Upper lobe of left lung (tissue), 6 donors: ENCODE results near the gene PNPLA8. TPM values are rescaled to one million over a fixed set of nuclear protein-coding genes. Genes with fewer than 3 reads are reported as not detected.

Experiments
- ATAC-seq, 2 donors: fragments of 200-7000 bp; cut with Tn5 transposase; one replicate each; pipeline ENCODE4 v1.9.1; 2022; ENCODE audit warnings: mild to moderate bottlenecking in 2 of 2, moderate library complexity in 2 of 2; ENCODE audit not compliant: low FRiP score in 2 of 2
- DNase-seq, 2 donors: peaks; one replicate each; pipeline ENCODE4 v3.0.0-alpha.2; 2019 to 2020
- H3K27ac ChIP-seq, 4 donors: fragments of 200-600 bp; sonication (generic); one replicate each; pipeline ENCODE4 v1.5.1; 2016 to 2019
- H3K27me3 ChIP-seq, 4 donors: fragments of 200-600 bp; sonication (generic); one replicate each; pipeline ENCODE4 v1.5.1; 2017 to 2019
- H3K36me3 ChIP-seq, 4 donors: fragments of 200-600 bp; sonication (generic); one replicate each; pipeline ENCODE4 v1.5.1; 2016 to 2019
- H3K4me1 ChIP-seq, 4 donors: fragments of 200-600 bp; sonication (generic); one replicate each; pipeline ENCODE4 v1.5.1; 2018 to 2019
- H3K4me3 ChIP-seq, 4 donors: fragments of 200-600 bp; sonication (generic); one replicate each; pipeline ENCODE4 v1.5.1; 2017 to 2019; ENCODE audit warnings: mild to moderate bottlenecking in 2 of 4, moderate library complexity in 1 of 4
- H3K9me3 ChIP-seq, 4 donors: fragments of 200-600 bp; sonication (generic); one replicate each; pipeline ENCODE4 v1.5.1; 2018 to 2019
- CTCF ChIP-seq, 6 experiments: fragments of 450-650 bp in 4 of 6; fragments of 200-600 bp in 2 of 6; sonication (generic) in 2 of 6; IDR thresholded peaks; one replicate each; pipeline ENCODE4 v1.5.1; 2016 to 2019; ENCODE audit warnings: antibody characterized with exemption in 6 of 6
- EP300 ChIP-seq, 4 donors: sonication (generic); formaldehyde crosslinking; IDR thresholded peaks; one replicate each; pipeline ENCODE4 v1.5.1; 2017; ENCODE audit warnings: antibody characterized with exemption in 4 of 4, control low read depth in 2 of 4
- POLR2A ChIP-seq, 4 donors: fragments of 450-650 bp; IDR thresholded peaks; one replicate each; pipeline ENCODE4 v1.5.1; 2016 to 2017; ENCODE audit warnings: antibody characterized with exemption in 4 of 4, mild to moderate bottlenecking in 2 of 4
- POLR2AphosphoS5 ChIP-seq, 2 donors: sonication (generic); formaldehyde crosslinking; IDR thresholded peaks; one replicate each; pipeline ENCODE4 v1.5.1; 2017; ENCODE audit warnings: antibody characterized with exemption in 2 of 2
- WGBS, 2 donors: methylation state at CpG; one replicate each; pipeline ENCODE4 v1.1.5; 2017 to 2018; 5-methylcytosine and 5-hydroxymethylcytosine counted together
- total RNA-seq, 6 donors: library from RNA; depleted of rRNA in 4 of 6; stranded (reverse); fragments of >200 nt in 4 of 6; gene quantifications; one replicate each; pipeline versions ENCODE4 v1.1.0 to v1.2.1, GENCODE V29; 2016 to 2021
- donor health status: DM: no; HTN: no; CAD: no; lungs with moderate emphysema.
- donor health status: DM: no; HTN: yes; CAD: no; lungs with severe emphysema.

Gene PNPLA8
- total RNA-seq, 6 donors from 2014 or later: 6.5 to 39.1 (median 23.9) TPM

- H3K27ac ChIP-seq: no peak overlapping the region
- WGBS, 2 donors: 78 to 93% methylated on average over 4 of the region's 4 CpGs
- H3K4me1 ChIP-seq: no peaks in the 10 kb centered on the region
- DNase-seq: no peak
- no peak for TF ChIP-seq POLR2A (IDR thresholded peaks at IDR 0.05)
- ATAC-seq: no peak
- no peaks in the 10 kb centered on the region for H3K27me3 ChIP-seq
- H3K4me3 ChIP-seq: no peak overlapping the region
- H3K9me3 ChIP-seq: no peaks in the 10 kb centered on the region
- no peaks in the 10 kb centered on the region for H3K36me3 ChIP-seq
Observed at GRCh38 chr7:108441392-108441955, 84.5 kb downstream of the PNPLA8 start.

- no peak for ATAC-seq
Observed at GRCh38 chr7:108440613-108441012, 85.3 kb downstream of the PNPLA8 start.

GRCh38 chr7:108436906-108437305, 89.0 kb downstream of the PNPLA8 start:
- Histone ChIP-seq H3K36me3 (no peaks in the 10 kb centered on the region), H3K27ac (no peak overlapping the region), H3K27me3 (no peaks in the 10 kb centered on the region), H3K9me3 (no peaks in the 10 kb centered on the region), H3K4me3 (no peak overlapping the region), H3K4me1 (no peaks in the 10 kb centered on the region)
- no peak for DNase-seq
- ATAC-seq: no peak
- WGBS, 2 donors: 89 to 91% methylated on average over 3 of the region's 3 CpGs
- TF ChIP-seq CTCF (IDR thresholded peaks at IDR 0.05) (no peak), EP300 (IDR thresholded peaks at IDR 0.05) (no peak), POLR2A (IDR thresholded peaks at IDR 0.05) (no peak), POLR2AphosphoS5 (IDR thresholded peaks at IDR 0.05) (no peak)

More at GRCh38 chr7:108440613-108441012, 85.3 kb downstream of the PNPLA8 start:
- Histone ChIP-seq H3K4me1 (no peaks in the 10 kb centered on the region), H3K36me3 (no peaks in the 10 kb centered on the region), H3K27ac (no peak overlapping the region), H3K9me3 (no peaks in the 10 kb centered on the region), H3K27me3 (no peaks in the 10 kb centered on the region), H3K4me3 (no peak overlapping the region)
- DNase-seq: no peak
- WGBS, 2 donors: 77 to 80% methylated on average over 3 of the region's 3 CpGs
- TF ChIP-seq CTCF (IDR thresholded peaks at IDR 0.05): no peak
- no peak for TF ChIP-seq POLR2AphosphoS5 (IDR thresholded peaks at IDR 0.05)
- no peak for TF ChIP-seq POLR2A (IDR thresholded peaks at IDR 0.05)
- TF ChIP-seq EP300 (IDR thresholded peaks at IDR 0.05): no peak

- Histone ChIP-seq H3K4me3 (no peak overlapping the region), H3K27ac (no peak overlapping the region), H3K4me1 (no peaks in the 10 kb centered on the region), H3K9me3 (no peaks in the 10 kb centered on the region), H3K36me3 (no peaks in the 10 kb centered on the region), H3K27me3 (no peaks in the 10 kb centered on the region)
- no peak for TF ChIP-seq POLR2A (IDR thresholded peaks at IDR 0.05)
- ATAC-seq (no peak), DNase-seq (no peak)
- WGBS, 2 donors: 60 to 70% methylated on average over 2 of the region's 2 CpGs
Observed at GRCh38 chr7:108434010-108434409, 91.9 kb downstream of the PNPLA8 start.

- Histone ChIP-seq H3K36me3 (no peaks in the 10 kb centered on the region), H3K9me3 (no peaks in the 10 kb centered on the region), H3K27me3 (no peaks in the 10 kb centered on the region), H3K4me3 (no peak overlapping the region), H3K4me1 (no peaks in the 10 kb centered on the region), H3K27ac (no peak overlapping the region)
- TF ChIP-seq POLR2A (IDR thresholded peaks at IDR 0.05): no peak
- DNase-seq (no peak), ATAC-seq (no peak)
- 82 to 85% methylated on average over 1 of the region's 1 CpG for WGBS, 2 donors
Observed at GRCh38 chr7:108431099-108431498, 94.8 kb downstream of the PNPLA8 start.

GRCh38 chr7:108430664-108431063, 95.3 kb downstream of the PNPLA8 start:
- no peak overlapping the region for H3K4me3 ChIP-seq
- TF ChIP-seq CTCF (IDR thresholded peaks at IDR 0.05) (no peak), POLR2AphosphoS5 (IDR thresholded peaks at IDR 0.05) (no peak), POLR2A (IDR thresholded peaks at IDR 0.05) (no peak), EP300 (IDR thresholded peaks at IDR 0.05) (no peak)
- DNase-seq (no peak), ATAC-seq (no peak)
- no peaks in the 10 kb centered on the region for H3K36me3 ChIP-seq
- no peaks in the 10 kb centered on the region for H3K27me3 ChIP-seq
- no peaks in the 10 kb centered on the region for H3K9me3 ChIP-seq
- H3K4me1 ChIP-seq: no peaks in the 10 kb centered on the region
- 20 to 25% methylated on average over 1 of the region's 1 CpG for WGBS, 2 donors
- no peak overlapping the region for H3K27ac ChIP-seq
